ENCODE measurements around the gene PAM. TPM values are rescaled to one million over a fixed set of nuclear protein-coding genes. Genes with fewer than 3 reads are reported as not detected.

The PAM gene
- total and polyA plus RNA-seq, 2 donors (not counting 3 experiments of a cell fraction or from before 2014, with no cell fraction given): 118 to 176 TPM

GRCh38 chr5:102853680-102854079, 98.6 kb downstream of the PAM start:
- BruUV-seq (replicated peaks): no TSS peak
- dilution Hi-C loops (cut with MboI; ENCODE audit: extremely low pct_ligation_motif_present, low sequenced_read_pairs) (no loop called here), intact Hi-C loops (cut with micrococcal nuclease) (loop anchor here (1.0 kb wide), 1 partner anchor 9 kb away; no protein-coding TSS in a partner anchor)
- Histone ChIP-seq H2AFZ (ENCODE audit: low read depth, low read length) (no peak overlapping the region), H3K27me3 (ENCODE audit: control insufficient read depth in 2 of 2, insufficient read depth in 2 of 2, low read length in 2 of 2) (no peaks in the 10 kb centered on the region), H3K4me3 (replicated peaks in 1 of 3; ENCODE audit: insufficient read depth in 1 of 3, low read depth in 1 of 3, low read length in 3 of 3) (no peak overlapping the region), H3K27ac (ENCODE audit: insufficient read depth, low read depth, low read length) (no peak overlapping the region), H3K9me1 (replicated peaks; ENCODE audit: control insufficient read depth, extremely low read depth, insufficient read depth, low read length) (no peaks in the 10 kb centered on the region), H3K4me2 (ENCODE audit: insufficient read depth, low read length) (no peak overlapping the region), H3K9me3 (replicated peaks; ENCODE audit: control insufficient read depth, insufficient read depth, low read length) (no peaks in the 10 kb centered on the region), H4K20me1 (replicated peaks; ENCODE audit: control insufficient read depth, extremely low read depth, insufficient read depth, low read length) (no peaks in the 10 kb centered on the region), H3K79me2 (ENCODE audit: control insufficient read depth, insufficient read depth, low read length) (no peaks in the 10 kb centered on the region), H3K4me1 (ENCODE audit: control insufficient read depth, extremely low read depth, insufficient read depth, low read length) (peaks cover 9% of the 10 kb centered on the region), H3K36me3 (ENCODE audit: control insufficient read depth in 2 of 2, extremely low read depth in 1 of 2, insufficient read depth in 2 of 2, low read length in 2 of 2) (no peaks in the 10 kb centered on the region), H3K9ac (replicated peaks; ENCODE audit: extremely low read depth, insufficient read depth, low read length) (no peak overlapping the region)
- peak; percentile 36 for DNase-seq (ENCODE audit: low read depth, low spot score)
- ChIA-PET POLR2A (no interaction called here), CTCF (interaction anchor here (1.5 kb wide), 1 partner anchor 172 kb away, joined by 4 read pairs; no protein-coding TSS in a partner anchor)
- no peak for TF ChIP-seq POLR2AphosphoS5 (IDR thresholded peaks at IDR 0.05; ENCODE audit: insufficient read depth, low read depth, low read length)
- no peak for FAIRE-seq

- no peak overlapping the region for H2AFZ ChIP-seq (ENCODE audit: low read depth, low read length)
- H3K9me1 ChIP-seq (replicated peaks; ENCODE audit: control insufficient read depth, extremely low read depth, insufficient read depth, low read length): no peaks in the 10 kb centered on the region
- TF ChIP-seq EZH2 (IDR thresholded peaks at IDR 0.05; ENCODE audit: borderline replicate concordance, low read depth, low read length, severe bottlenecking) (no peak), MAX (IDR thresholded peaks at IDR 0.05; ENCODE audit: insufficient read depth, insufficient read length) (no peak), POLR2AphosphoS5 (IDR thresholded peaks at IDR 0.05; ENCODE audit: insufficient read depth, low read depth, low read length) (no peak), MYC (IDR thresholded peaks at IDR 0.05; ENCODE audit: low read depth, low read length) (no peak), JUN (IDR thresholded peaks at IDR 0.05; ENCODE audit: borderline replicate concordance, insufficient read depth, insufficient read length, low read depth) (no peak), POLR2A (IDR thresholded peaks at IDR 0.05; ENCODE audit: low read depth, low read length) (no peak), GATA2 (IDR thresholded peaks at IDR 0.05; ENCODE audit: insufficient read depth, insufficient read length, low read depth, low read length) (no peak), FOS (IDR thresholded peaks at IDR 0.05; ENCODE audit: borderline replicate concordance, insufficient read depth, low read length) (no peak)
- TF ChIP-seq, protein P1, sequence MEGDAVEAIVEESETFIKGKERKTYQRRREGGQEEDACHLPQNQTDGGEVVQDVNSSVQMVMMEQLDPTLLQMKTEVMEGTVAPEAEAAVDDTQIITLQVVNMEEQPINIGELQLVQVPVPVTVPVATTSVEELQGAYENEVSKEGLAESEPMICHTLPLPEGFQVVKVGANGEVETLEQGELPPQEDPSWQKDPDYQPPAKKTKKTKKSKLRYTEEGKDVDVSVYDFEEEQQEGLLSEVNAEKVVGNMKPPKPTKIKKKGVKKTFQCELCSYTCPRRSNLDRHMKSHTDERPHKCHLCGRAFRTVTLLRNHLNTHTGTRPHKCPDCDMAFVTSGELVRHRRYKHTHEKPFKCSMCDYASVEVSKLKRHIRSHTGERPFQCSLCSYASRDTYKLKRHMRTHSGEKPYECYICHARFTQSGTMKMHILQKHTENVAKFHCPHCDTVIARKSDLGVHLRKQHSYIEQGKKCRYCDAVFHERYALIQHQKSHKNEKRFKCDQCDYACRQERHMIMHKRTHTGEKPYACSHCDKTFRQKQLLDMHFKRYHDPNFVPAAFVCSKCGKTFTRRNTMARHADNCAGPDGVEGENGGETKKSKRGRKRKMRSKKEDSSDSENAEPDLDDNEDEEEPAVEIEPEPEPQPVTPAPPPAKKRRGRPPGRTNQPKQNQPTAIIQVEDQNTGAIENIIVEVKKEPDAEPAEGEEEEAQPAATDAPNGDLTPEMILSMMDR (IDR thresholded peaks at IDR 0.05; ENCODE audit: extremely low read depth in 1 of 2, insufficient read depth in 1 of 2, low read depth in 1 of 2, low read length in 2 of 2): no peak
- no peak overlapping the region for H3K9ac ChIP-seq (replicated peaks; ENCODE audit: extremely low read depth, insufficient read depth, low read length)
- H3K27ac ChIP-seq (ENCODE audit: insufficient read depth, low read depth, low read length): no peak overlapping the region
- no peaks in the 10 kb centered on the region for H3K36me3 ChIP-seq (ENCODE audit: control insufficient read depth in 2 of 2, extremely low read depth in 1 of 2, insufficient read depth in 2 of 2, low read length in 2 of 2)
- H3K4me1 ChIP-seq (ENCODE audit: control insufficient read depth, extremely low read depth, insufficient read depth, low read length): peaks cover 9% of the 10 kb centered on the region
- no peaks in the 10 kb centered on the region for H3K27me3 ChIP-seq (ENCODE audit: control insufficient read depth in 2 of 2, insufficient read depth in 2 of 2, low read length in 2 of 2)
- intact Hi-C loops (cut with micrococcal nuclease) (no loop called here), dilution Hi-C loops (cut with MboI; ENCODE audit: extremely low pct_ligation_motif_present, low sequenced_read_pairs) (no loop called here)
- H3K79me2 ChIP-seq (ENCODE audit: control insufficient read depth, insufficient read depth, low read length): no peaks in the 10 kb centered on the region
- DNase-seq (ENCODE audit: low read depth, low spot score) (peak; percentile 17), FAIRE-seq (peak; percentile 44)
- H3K4me2 ChIP-seq (ENCODE audit: insufficient read depth, low read length): peak overlapping the region; percentile 34
- ChIA-PET POLR2A (interaction anchor here (0.8 kb wide), 1 partner anchor 9 kb away, joined by 4 read pairs; no protein-coding TSS in a partner anchor), CTCF (interaction anchor here (0.9 to 2.5 kb wide), 5 partner anchors 10 to 100 kb away, joined by 3 to 8 read pairs (median 4); no protein-coding TSS in a partner anchor)
- H3K4me3 ChIP-seq (replicated peaks in 1 of 3; ENCODE audit: insufficient read depth in 1 of 3, low read depth in 1 of 3, low read length in 3 of 3): no peak overlapping the region
- H4K20me1 ChIP-seq (replicated peaks; ENCODE audit: control insufficient read depth, extremely low read depth, insufficient read depth, low read length): no peaks in the 10 kb centered on the region
- BruUV-seq (replicated peaks): no TSS peak
- H3K9me3 ChIP-seq (replicated peaks; ENCODE audit: control insufficient read depth, insufficient read depth, low read length): no peaks in the 10 kb centered on the region
Measured at GRCh38 chr5:102855681-102856388, 100.7 kb downstream of the PAM start.
